HG03469 (cell line): ENCODE measurements around the gene MIEN1.
A peak's percentile ranks its signal among the peaks of the same experiment; 100 is the strongest.
"Not testable (repeated sequence)": the region's sequence is repeated elsewhere in the genome, so short reads cannot be mapped to it uniquely, and the experiment has no call there.

ENCODE experiments used
- ATAC-seq: cut with Tn5 transposase; IDR thresholded peaks from one replicate; pipeline ENCODE4 v1.9.1; 2021; ENCODE audit warnings: mild to moderate bottlenecking, moderate library complexity, moderate number of reproducible peaks; ENCODE audit not compliant: unreplicated experiment

The MIEN1 gene

GRCh38 chr17:39701012-39701783 lies 29.1 kb downstream of the MIEN1 start:
- ATAC-seq = no peak

- no peak for ATAC-seq
These were observed 30.0 kb downstream of the MIEN1 start for GRCh38 chr17:39700148-39700987.

- ATAC-seq = no peak
These were observed 30.5 kb downstream of the MIEN1 start, which contains the start of gene ERBB2 for GRCh38 chr17:39699818-39700147. TSS of gene ERBB2 (plus strand) at chr17:39700064. CDS start at chr17:39700239, 175 bp downstream.

- not testable (repeated sequence) for ATAC-seq
These were observed 31.0 kb downstream of the MIEN1 start for GRCh38 chr17:39699157-39699817.

- ATAC-seq = no peak
These were observed 32.4 kb downstream of the MIEN1 start for GRCh38 chr17:39697961-39698360.

- no peak for ATAC-seq
These were observed 33.6 kb downstream of the MIEN1 start for GRCh38 chr17:39696731-39697130.

GRCh38 chr17:39695089-39695474 lies 35.2 kb downstream of the MIEN1 start:
- no peak for ATAC-seq

GRCh38 chr17:39694593-39694992 lies 35.7 kb downstream of the MIEN1 start:
- ATAC-seq = no peak

- no peak for ATAC-seq
These were observed 41.4 kb downstream of the MIEN1 start for GRCh38 chr17:39688945-39689344.

GRCh38 chr17:39688475-39688835 lies 41.9 kb downstream of the MIEN1 start:
- no peak for ATAC-seq

GRCh38 chr17:39687546-39688474 lies 42.5 kb downstream of the MIEN1 start, which contains the start of gene PGAP3:
TSS of gene PGAP3 (minus strand) at chr17:39688057. CDS start at chr17:39688014, 43 bp downstream.
- peak; percentile 61 for ATAC-seq

GRCh38 chr17:39687101-39687545 lies 43.2 kb downstream of the MIEN1 start:
- ATAC-seq = no peak

- ATAC-seq = no peak
These were observed 45.8 kb downstream of the MIEN1 start for GRCh38 chr17:39684369-39685192.

- ATAC-seq = no peak
These were observed 46.9 kb downstream of the MIEN1 start for GRCh38 chr17:39683295-39683939.

GRCh38 chr17:39679521-39680192 lies 50.7 kb downstream of the MIEN1 start:
- no peak for ATAC-seq
